Measurements from ENCODE around the gene MICAL3.
"Not testable (repeated sequence)": the region's sequence is repeated elsewhere in the genome, so short reads cannot be mapped to it uniquely, and the experiment has no call there.

MICAL3 gene

GRCh38 chr22:18029686-18030267 lies 5.4 kb upstream of the MICAL3 start:
- no peak for DNase-seq

- no peak for DNase-seq
These were observed 4.6 kb upstream of the MICAL3 start for GRCh38 chr22:18028817-18029527.

- not testable (repeated sequence) for DNase-seq
These were observed 1.5 kb upstream of the MICAL3 start for GRCh38 chr22:18025898-18026297.

GRCh38 chr22:18024956-18025720 lies 777 bp upstream of the MICAL3 start:
- DNase-seq = no peak

GRCh38 chr22:18023509-18024275 lies 669 bp downstream of the MICAL3 start:
- DNase-seq = peak; percentile 31

- no peak for DNase-seq
These were observed 1.5 kb downstream of the MICAL3 start for GRCh38 chr22:18022876-18023275.

- DNase-seq = no peak
These were observed 2.9 kb downstream of the MICAL3 start for GRCh38 chr22:18021431-18021830.

- not testable (repeated sequence) for DNase-seq
These were observed 3.6 kb downstream of the MICAL3 start for GRCh38 chr22:18020743-18021142.

GRCh38 chr22:18013947-18014346 lies 10.4 kb downstream of the MICAL3 start:
- no peak for DNase-seq

GRCh38 chr22:18013436-18013835 lies 10.9 kb downstream of the MICAL3 start:
- DNase-seq = no peak

- no peak for DNase-seq
These were observed 11.8 kb downstream of the MICAL3 start for GRCh38 chr22:18012531-18012930.

- no peak for DNase-seq
These were observed 14.1 kb downstream of the MICAL3 start for GRCh38 chr22:18010266-18010665.

GRCh38 chr22:18008136-18008535 lies 16.2 kb downstream of the MICAL3 start:
- no peak for DNase-seq

- no peak for DNase-seq
These were observed 19.0 kb downstream of the MICAL3 start for GRCh38 chr22:18005201-18005926.

GRCh38 chr22:18001894-18002315 lies 22.5 kb downstream of the MICAL3 start:
- DNase-seq = not testable (repeated sequence)

- peak; percentile 81 for DNase-seq
These were observed 23.1 kb downstream of the MICAL3 start for GRCh38 chr22:18001040-18001893.

GRCh38 chr22:18000441-18001039 lies 23.8 kb downstream of the MICAL3 start:
- DNase-seq = peak; percentile 37

GRCh38 chr22:17999851-18000250 lies 24.5 kb downstream of the MICAL3 start:
- DNase-seq = no peak

- DNase-seq = no peak
These were observed 25.4 kb downstream of the MICAL3 start for GRCh38 chr22:17998913-17999312.

GRCh38 chr22:17997456-17997855 lies 26.9 kb downstream of the MICAL3 start:
- no peak for DNase-seq

- not testable (repeated sequence) for DNase-seq
These were observed 29.1 kb downstream of the MICAL3 start for GRCh38 chr22:17995256-17995655.

Data from activated CD4-positive, CD25-positive, alpha-beta regulatory T cell treated with anti-CD3 and anti-CD28 coated beads, Interleukin-2, amount 50 U/mL, for 72 hours (primary cell).